NCI-H2029 (cell line): ENCODE measurements around the gene VPS37D.
"Not testable (repeated sequence)": the region's sequence is repeated elsewhere in the genome, so short reads cannot be mapped to it uniquely, and the experiment has no call there.

ENCODE experiments used
- DNase-seq: peaks from one replicate; lab custom pipeline; 2025; lab: John Stamatoyannopoulos, UW

VPS37D gene

DNA sequence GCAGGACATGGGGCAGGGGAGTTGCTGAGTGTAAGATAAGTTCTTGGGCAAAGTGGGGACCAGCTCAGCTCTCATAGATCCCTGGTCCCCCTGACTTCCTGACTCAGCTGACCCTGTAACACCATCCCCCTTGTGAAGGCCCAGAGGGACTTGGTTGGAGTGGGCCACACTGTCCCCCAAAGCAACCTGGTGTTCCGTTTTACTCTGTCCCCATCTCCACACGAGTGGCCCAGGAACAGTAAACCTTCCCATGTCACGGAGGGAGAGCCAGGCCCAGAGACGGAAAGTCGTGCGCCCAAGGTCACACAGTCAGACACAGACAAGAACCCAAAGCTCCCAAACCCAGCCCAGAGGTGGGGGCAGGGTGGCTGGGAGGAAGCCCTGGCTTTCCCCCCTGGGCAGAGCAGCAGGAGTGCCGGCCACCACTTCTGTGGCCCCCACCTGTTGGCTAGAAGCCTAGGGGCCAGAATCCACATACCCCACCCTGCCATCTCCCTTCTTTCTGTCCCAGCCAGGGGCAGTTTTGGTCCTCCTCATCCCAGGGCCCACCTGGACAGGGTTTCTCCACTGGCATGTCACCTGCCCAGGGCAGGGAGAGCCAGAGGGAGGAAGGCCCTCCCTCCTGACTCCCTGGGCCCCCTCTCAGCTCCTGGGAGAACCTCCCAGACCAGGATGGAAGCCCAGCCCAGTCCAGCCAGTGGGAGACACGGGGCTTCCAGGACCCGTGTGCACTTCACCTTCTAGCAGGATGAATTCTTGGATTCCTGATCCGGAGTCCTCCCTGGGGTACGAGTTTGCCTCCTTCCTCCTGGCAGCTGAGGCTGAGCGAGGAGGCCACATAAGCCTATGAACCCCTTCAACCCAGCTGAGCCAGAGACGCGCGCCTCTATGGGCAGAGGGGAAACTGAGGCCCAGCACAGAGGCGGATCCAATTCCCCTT lies 20.6 kb upstream of the VPS37D start:
- no peak for DNase-seq

DNA sequence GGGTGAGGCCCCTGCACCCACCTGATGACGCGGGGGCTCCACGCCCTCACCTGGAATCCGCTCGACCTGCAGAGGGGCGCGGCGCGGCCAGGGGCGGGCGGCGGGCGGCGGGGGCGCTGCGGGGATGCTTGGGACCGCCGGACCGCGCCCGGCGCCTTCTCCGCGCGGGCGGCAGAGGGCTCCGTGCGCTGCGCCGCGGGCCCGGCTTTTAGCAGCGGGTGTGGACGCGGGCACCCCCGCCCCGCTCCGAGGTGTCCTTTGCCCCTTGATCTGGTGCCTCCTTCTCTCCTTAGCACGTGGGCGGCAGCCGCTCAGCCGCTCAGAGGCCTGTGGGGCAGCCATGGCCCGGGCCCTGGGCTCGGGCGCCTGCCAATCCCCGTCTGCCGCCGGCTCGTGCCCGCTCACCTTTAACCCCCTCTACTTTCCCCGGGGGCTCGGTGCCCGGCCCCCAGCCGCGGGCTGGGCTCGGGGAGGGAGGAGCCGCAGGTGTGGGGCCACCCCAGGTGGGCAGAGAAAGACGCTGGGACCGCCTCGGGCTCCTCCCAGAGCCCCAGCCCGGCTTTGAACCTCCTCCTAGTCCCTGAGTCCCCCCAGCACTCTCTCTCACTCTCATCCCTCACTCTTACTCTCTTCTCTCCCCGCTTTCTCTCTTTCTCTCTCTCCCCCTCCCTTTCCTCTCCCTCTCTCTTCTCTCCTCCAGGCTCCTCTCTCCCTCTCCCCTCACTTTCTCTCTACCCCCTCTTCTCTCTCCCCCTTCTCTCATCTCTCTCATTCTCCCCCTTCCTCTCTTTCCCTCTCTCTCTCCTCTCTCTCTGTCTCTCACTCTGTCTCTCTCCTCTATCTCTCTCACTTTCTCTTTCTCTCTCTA lies 19.7 kb upstream of the VPS37D start:
- DNase-seq, result no peak

DNA sequence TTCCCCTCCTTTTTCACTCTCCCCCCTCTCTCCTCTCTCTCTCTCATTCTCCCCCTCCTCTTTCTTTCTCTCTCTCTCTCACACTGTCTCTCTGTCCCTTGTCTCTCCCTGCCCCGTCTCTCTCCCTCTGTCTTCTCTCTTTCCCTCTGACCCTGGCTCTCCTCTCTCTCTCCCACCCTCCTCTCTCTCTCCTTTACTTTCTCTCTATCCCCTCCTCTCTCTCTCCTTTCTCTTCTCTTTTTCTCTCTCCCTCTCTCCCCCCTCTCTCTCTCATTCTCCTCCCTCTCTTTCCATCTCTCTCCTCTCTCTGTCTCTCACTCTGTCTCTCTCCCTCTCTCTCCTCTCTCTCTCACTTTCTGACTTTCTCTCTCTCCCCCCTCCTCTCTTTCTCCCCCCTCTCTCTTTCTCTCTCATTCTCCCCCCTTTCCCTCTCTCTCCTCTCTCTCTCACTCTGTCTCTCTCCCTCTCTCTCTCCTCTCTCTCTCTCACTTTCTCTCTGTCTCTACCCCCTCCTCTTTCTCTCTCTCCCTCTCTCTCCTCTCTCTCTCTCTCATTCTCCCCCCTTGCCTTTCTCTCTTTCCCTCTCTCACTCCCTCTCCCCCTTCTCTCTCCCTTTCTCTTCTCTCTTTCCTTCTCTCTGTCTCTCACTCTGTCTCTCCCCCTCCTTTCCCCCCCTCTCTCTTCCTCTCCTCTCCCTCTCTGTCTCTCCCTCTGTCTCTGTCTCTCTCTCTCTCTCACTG lies 18.9 kb upstream of the VPS37D start:
- no peak for DNase-seq

DNA sequence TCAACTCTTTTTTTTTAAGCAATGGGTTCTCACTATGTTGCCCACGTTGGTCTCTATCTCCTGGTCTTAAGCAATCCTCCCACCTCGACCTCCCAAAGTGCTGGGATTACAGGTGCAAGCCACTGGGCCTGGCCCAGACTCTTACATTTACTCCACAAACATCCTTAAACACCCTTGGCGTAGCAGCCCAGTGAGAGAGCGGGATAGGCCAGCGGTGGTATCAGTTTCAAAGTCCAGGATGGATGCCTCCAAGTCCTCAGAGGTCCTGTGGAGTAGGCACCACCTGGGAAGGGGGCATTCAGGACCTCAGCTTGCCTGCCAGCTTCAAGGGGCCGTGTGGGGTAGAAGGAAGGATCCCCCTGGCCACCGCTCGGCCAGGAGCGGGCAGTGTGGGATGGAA lies 18.1 kb upstream of the VPS37D start:
- DNase-seq, result no peak

DNA sequence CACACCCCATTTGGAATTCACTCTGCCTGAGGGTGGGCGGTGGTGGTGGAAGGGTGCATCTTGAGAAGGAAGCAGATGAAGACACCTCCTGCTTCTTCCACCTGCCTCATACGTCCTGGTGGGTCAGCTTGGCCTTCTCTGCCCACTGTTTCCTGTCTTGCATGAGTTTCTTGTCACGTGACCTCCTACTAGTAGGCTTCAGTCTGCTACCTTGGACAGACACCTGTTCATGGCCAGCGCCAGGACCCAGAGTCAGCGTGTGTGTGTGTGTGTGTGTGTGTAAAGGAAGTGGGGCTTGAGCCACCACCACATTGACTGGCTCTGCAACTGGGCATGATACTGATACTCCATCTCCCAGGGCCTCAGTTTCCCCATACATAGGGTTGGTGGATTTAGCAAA lies 17.1 kb upstream of the VPS37D start:
- no peak for DNase-seq

DNA sequence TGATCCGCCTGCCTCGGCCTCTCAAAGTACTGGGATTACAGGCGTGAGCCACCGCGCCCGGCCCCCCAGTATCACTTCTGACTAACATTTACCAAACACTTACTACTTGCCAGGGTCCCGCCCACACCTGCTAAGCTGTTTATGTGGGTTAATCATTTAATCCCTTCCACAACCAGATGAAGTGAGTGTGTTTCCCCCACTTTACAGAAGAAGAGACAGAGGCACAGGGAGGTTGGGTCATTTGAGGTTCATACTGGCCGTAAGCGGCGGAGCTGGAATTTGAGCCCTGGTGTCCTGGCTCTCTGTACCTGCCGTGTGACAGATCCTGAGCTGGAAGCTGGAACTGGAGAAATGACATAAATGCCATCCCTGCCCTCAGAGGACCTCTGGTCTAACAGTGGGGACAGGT lies 15.1 kb upstream of the VPS37D start:
- DNase-seq, result no peak

DNA sequence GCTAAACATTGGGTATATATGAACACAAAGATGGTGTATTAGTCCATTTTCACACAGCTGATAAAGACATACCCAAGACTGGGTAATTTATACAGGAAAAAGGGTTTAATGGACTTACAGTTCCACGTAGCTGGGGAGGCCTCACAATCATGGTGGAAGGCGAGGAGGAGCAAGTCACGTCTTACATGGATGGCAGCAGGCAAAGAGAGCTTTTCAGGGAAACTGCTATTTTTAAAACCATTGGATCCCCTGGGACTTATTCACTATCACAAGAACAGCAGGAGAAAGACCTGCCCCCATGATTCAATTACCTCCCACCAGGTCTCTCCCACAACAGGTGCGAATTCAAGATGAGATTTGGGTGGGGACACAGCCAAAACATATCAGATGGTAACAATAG lies 12.3 kb upstream of the VPS37D start:
- DNase-seq, result not testable (repeated sequence)

DNA sequence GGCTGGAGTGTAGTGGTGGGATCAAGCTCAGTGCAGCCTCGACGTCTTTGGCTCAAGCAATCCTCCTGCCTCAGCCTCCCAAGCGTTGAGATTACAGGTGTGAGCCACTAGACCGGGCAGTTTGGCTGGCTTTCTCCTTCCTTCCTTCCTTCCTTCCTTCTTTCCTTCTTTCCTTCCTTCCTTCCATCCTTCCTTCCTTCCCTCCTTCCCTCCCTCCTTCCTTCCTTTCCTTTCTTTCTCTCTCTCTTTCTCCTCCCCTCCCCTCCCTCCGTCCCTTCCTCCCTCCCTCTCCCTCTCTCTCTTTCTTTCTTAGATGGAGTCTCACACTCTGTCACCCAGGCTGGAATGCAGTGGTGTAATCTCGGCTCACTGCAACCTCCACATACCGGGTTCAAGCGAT lies 7.6 kb upstream of the VPS37D start:
- DNase-seq, result no peak

DNA sequence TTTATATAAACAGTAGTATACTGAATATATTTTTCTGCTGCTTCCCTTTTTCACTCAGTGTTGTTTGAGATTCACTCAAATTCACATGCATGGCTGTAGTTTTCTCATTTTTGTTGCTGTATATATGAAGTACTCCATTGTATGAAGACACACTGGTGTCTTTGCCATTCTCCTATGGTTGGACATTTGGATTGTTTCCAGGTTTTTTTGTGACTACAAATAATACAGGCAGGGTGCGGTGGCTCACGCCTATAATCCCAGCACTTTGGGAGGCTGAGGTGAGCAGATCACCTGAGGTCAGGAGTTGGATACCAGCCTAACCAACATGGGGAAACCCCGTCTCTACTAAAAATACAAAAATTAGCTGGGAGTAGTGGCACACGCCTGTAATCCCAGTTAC lies 7.0 kb upstream of the VPS37D start:
- DNase-seq, result not testable (repeated sequence)

DNA sequence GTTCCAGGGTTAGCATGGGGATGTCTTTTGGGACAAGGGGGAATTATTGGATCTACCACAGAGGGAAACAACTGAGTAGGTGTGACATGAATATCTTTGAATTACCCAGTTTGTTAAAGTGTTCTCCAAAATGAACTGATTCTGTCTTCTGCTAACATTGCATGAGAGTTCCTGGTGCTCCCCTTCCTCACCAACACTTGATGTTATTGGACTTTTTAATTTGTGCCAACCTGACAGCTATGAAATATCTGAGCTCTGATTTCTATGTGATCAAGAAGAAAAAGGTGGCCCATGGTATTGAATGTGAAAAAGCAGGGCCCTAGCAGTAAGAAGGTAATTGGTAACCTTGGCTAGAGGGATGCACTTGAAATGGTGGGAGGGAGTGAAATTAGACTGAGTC lies 4.6 kb upstream of the VPS37D start:
- no peak for DNase-seq

DNA sequence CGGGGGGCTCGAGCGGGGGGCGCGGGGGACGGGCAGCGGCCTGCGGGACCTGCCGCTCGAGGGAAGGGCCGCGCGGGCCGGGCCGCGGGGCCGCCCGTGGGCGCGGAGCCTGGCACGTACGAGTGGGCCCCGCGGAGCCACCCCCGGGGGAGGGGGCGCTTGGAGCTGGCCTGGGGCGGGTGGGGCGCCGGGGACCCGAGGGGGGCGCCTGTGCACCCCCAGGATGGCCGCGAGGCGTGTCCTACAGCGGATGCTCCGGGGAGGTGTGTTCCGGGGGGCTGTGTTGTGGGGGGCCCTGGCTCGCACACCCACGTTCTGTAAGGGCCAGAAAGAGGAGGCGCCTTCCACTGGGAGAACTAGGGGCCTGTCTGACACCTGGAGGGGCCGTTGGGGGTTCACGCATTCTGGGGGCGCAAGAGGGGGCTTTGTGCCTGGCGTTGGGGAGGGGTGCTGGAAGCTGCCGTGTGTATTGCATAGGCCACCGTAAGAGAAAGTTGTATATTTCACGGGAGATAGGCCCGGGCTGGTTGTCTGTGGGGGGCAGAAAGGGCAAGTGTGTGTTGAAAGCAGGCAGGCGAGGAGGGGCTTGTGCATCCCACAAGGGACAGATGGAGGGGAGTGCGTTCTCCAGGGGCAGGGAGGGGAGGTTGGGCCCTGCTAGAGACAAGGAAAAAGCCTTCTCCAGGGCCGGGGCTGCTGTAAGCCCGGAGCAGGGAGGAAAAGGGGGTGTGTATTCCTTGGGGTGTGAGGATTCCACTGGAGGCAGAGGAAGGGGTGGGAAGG lies 663 bp downstream of the VPS37D start:
- DNase-seq, result no peak

DNA sequence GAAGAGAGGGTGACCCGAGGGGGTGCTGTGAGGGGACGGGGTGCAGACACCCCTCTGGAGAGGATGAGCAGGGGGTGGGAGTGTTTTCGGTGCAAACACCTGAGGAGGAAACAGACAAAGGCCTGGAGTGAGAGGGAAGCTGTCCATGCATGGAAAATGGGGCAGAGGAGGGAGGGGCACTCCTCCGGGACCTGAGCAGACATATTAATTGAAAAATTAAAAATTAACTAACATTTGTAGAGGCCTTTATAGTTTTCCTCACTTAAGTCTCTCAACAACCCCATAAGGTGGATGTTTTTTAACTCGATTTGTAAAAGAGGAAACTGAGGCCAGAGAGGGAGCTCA lies 1.2 kb downstream of the VPS37D start:
- DNase-seq, result no peak

DNA sequence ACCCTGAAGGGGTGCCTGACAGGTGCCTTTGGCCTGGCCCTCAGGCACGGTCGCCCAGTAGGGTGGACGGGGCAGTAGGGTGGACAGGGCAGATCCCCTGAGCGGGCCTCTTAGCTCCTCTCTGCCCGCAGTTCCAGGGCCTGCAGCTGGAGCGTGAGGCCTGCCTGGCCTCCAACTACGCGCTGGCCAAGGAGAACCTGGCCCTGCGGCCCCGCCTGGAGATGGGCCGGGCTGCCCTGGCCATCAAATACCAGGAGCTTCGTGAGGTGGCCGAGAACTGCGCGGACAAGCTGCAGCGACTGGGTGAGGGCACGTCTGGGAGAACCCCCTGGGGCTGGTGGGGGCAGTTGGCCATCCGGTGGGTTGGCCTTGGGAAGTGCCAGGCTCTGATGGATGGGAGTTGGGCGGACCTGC lies 1.7 kb downstream of the VPS37D start:
- DNase-seq, result no peak

DNA sequence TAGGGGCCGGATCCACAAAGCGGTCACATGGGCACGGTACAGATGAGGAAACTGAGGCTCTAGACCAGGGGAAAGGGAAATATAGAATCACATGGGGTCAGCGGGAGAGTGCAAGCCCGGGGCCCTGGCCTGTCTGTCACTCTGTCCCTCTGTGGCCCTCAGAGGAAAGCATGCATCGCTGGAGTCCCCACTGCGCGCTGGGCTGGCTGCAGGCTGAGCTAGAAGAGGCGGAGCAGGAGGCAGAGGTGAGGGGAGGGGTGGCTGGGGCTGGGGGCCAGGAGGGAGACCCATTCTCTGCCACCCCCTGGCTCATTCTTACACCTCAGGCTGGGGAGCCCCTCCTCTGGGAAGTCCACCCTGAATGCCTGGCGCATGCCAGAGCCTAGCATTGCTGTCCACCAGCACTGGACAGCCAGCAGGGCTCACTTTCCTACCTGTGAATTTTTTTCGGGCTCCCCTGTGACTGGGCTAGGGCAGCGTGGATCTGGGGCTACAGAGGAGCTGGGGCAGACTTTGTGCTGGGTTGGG lies 2.3 kb downstream of the VPS37D start:
- DNase-seq, result no peak

DNA sequence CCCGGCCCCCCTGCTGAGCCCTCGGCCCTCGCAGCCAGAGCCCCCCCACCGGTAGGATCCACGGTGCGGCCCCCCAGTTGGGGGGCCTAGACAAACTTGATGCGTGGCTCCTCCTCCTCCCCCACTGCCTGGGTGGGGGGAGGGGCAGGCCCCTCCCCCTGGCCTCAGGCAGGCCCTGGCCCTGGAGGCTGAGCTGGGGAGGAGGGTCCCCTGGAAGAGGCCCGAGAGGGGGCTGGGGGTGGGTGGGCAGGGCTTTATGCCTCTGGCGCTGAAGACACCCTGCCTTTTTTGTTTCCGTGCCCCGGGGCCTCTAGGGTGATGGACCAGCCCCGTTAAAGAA lies 3.7 kb downstream of the VPS37D start:
- DNase-seq, result no peak

DNA sequence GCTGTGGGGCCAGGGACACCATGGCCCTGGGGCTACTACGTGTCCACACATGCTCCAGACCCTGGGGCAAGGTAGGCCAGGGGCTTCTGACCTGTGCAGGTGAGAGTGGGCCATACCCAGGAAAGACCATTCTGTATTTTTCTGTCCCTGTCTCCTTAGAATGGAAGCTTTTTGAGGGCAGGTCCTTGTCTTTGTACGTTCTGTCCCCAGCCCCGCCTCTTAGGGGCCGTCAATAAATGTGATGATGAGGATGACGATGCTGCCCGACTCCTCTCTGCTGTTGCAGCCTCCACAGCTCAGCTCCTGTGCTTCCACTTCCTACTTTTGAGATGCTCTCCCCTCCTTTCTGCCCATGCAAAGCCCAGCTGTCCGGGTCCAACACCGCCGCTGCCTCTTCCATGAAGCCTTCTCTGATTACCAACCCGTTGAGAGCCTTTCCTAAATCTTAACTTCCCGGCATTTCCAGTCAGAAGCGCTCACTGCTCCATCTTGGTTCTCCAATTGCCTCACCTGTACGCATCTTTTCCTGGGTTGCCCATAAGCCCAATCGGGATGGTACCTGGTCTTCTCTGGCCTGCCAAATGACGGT lies 4.3 kb downstream of the VPS37D start:
- no peak for DNase-seq

DNA sequence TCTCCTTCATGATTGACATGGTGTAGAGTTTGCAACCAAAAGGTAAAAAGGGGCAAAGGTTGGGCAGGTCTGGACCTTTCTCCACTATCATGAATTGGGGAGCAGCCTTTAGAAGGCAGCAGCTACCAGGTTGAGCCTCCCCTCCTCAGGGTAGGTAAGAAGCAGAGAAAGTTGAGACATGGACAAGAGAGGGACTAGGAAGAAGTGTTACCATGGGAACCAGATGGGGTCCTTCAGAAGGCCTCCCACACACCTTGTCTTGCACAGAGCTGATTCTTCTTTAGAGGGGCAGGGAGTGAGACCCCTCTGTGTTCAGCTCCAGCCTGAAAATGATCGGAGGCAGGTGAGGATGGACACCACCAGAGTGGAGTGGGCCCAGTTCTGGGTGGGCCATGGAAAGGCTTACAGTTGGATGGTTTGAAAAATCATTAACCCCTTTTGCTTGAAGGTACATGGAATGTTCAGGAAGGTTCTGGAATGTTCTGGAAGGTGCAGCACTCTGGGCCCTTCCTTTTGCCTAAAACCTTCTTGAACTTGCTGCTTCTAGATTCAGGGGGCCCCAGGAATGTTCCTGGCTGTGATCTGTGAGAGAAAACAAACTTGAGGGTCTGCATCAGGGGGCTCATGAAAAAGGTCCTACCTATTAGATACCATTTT lies 7.0 kb downstream of the VPS37D start:
- DNase-seq, result no peak

DNA sequence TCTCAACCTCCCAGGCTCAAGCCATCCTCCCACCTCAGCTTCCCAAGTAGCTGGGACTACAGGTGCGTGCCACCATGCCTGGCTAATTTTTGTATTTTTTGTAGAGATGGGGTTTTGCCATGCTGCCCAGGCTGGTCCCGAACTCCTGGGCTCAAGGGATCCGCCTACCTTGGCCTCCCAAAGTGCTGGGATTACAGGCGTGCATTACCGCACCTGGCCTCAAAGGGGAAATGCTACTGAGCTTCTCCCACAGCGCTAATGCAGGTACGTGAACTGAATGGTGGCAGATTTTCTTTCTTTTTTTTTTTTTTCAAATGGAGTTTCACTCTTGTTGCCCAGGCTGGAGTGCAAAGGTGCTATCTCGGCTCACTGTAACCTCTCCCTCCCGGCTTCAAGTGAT lies 8.4 kb downstream of the VPS37D start:
- not testable (repeated sequence) for DNase-seq

DNA sequence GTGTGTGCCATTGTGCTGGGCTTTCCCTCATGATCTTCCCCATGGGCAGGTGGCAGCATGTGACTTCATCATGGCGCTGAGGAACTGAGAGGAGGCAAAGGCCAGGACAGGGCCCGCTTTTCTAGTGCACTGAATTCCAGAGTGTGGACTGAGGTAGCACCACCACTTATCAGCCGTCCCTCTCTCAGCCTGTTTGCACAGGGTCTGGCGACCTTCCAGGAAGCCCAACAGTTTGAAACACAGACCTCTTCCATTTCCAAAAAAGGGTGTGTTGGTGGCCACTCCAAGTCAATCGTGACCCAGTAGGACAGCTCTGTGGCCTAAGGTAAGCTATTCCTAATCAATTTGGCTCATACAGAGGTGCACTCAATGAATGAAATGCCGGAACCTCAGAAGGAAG lies 11.2 kb downstream of the VPS37D start:
- DNase-seq, result peak; percentile 45

DNA sequence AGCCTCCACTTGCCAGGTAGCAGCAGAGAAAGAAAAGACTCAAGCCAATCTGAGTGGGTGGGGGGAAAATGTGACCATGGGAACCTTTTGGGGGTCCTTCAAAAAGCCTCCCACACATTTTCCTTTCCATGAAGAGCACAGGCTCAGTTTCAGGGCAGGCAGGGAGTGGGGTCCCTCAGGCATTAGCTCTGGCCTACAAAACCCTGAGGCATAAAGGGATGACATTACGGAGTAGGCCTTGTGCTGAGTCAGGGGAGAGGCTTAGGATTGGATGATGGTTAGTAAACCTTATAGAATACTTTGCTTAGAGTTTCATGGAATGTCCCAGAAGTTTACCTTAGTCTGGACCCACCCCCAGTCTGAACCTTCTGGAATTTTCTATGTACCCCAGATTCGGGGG lies 12.1 kb downstream of the VPS37D start:
- DNase-seq, result no peak

DNA sequence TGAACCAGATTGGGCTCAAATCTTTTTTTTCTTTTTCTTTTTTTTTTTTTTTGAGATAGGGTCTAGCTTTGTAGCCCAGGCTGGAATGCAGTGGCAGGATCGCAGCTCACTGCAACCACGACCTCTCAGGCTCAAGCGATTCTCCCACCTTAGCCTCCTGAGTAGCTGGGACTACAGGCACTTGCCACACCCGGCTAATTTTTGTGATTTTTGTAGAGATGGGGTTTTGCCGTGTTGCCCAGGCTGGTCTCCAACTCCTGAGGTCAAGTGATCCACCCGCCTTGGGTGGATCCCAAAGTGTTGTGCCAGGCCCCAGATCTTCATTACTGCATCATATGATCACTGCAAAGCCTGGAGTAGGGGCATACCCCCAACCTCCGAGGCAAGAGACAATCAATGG lies 12.9 kb downstream of the VPS37D start:
- DNase-seq, result no peak
